Superior temporal gyrus (tissue), 1 donor: ENCODE data around the gene CHSY3.
A peak's percentile ranks its signal among the peaks of the same experiment; 100 is the strongest.
"Not testable (repeated sequence)": the region's sequence is repeated elsewhere in the genome, so short reads cannot be mapped to it uniquely, and the experiment has no call there.

Source experiments
- DNase-seq: peaks from one replicate; pipeline ENCODE4 v3.0.0-alpha.2; 2016; ENCODE audit errors: extremely low spot score

The CHSY3 gene

DNA sequence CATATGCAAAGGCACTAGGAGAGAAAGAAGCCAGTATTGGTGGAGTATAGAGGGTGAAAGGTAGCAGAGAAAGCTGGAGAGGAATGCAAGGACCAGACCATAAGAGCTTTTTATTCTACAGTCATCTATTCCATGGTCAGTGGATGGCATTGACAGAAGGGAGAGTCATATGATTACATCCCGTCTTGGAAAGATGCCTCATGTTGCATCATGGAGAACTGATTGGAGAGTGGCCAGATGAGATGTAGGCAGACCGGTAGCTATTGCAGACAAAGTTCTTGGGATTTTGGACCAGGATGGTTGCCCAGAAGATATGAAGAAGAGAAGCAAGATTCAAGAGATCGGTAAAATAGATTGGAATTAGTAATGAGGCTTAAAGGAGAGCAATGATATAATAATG lies 260.7 kb downstream of the CHSY3 start:
- DNase-seq: no peak

DNA sequence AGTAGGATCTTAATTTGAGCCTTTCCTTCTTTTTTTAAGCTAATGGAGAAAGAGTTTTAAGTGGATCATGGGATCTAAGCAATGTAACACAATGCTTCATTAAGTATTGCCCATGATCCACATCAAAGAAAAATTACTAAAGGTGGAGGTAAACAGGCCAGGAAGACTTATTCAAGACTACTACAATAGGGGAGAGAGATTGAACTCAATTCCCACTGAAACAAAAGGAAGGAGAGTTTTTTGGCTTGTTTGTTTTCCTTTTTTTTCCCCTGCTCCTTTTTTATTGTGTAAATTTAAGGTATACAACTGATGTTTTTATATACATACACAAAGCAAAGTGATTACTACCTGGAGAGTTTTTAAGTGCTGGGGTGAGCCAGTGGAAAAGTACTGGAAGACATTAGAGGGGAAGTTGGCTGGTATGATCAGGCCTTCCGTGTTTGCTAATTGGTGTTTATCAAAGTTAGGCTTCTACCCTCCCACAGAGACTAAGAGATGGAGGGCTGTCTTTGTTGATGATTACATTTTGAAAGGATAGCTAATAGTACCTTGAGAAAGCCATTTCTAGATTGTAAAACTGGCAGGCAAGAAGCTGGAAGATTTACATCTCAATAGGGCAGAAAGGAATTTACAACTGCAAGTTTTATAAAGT lies 262.7 kb downstream of the CHSY3 start:
- DNase-seq: no peak

DNA sequence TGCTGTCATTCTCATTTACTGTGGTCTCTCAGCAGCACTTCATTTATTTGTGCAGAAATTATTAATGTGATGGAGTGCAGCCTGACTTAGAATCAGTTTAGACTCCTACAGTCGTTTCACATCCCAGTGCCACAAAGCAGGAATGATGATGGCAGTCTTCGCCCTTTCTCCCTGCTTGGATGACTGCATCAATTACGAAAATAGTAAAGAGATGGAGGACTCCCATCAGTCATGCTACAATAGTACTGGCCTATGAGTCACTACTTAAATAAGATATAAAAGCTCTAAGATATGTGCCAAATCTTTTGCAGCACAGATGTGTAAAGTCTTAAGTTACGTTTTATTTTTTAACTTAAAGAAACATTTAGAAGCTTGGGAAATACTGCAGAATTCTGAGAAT lies 263.9 kb downstream of the CHSY3 start:
- peak; percentile 62 for DNase-seq

DNA sequence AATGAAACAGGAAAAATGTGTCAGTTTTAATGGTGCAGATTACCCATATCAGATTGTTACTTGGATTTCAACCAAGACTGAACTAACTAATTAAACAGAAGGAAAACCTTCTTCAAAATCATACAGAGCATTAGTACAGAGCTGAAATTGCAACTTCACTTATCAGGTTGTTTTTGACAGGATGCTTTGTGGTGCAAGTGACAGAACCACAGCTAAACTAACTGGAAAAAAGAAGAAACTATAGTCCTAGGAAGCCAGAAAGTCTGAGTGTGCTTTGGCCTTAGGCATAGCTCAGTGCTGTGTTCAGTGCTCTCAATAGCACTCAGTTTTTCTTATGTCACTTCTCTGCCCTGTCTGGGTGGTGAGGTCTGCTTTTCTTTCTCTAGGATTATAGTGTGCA lies 267.4 kb downstream of the CHSY3 start:
- DNase-seq: no peak

DNA sequence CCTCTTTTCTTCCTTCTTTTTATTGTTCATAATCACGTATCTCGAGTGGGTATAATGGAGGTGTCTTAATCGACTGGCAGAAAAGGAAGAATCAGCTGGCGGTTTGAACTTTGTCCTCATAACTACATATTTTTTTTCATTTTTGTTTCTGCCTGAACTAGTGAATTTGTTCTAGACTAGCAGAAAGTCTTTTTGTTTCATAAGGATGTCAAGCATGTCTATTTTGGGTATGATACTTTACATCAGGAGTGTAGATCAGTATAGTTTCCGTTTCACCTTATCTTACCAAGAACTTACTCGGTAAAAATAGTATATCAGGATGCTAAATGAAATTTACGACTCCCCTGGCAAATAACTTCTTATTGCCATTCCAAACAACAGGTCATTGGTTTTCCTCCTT lies 278.9 kb downstream of the CHSY3 start:
- no peak for DNase-seq

DNA sequence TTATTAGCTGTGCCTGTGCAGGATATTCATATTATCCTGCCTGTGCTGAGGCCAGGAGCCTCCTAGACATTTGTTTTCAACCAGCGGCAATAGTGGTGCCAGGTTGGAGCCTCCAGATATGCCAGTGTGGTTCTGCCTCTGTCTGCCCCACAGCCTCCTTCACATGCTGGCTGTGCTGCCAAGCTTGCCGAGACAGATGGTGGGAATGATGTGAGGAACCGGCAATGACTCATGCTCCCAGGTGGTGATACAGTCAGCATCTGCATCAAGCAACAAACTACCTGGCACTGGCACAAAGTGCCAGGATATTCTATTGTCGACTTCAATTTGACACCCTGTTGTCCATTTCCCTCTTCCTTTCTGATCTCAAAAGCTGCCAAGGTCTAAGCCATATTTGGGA lies 285.7 kb downstream of the CHSY3 start:
- DNase-seq: peak; percentile 40

DNA sequence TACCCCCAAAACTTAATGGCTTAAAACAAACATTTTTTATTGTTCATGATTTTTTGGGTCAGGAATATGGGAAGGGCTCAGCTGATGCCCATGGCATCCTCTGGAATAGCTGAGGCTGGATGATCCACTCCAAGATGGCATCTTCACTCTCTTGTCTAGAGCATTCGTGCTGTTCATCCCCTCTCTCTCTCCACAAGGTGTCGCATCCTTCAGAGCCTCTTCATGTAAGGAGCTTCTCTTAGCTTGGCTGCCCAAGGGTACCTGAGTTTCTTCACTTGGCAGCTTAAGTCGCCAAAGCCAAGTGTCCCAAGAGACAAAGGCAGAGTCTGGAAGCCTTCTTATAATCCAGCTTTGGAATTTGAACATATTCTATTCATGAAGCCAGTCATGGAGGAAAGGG lies 294.7 kb downstream of the CHSY3 start:
- no peak for DNase-seq

DNA sequence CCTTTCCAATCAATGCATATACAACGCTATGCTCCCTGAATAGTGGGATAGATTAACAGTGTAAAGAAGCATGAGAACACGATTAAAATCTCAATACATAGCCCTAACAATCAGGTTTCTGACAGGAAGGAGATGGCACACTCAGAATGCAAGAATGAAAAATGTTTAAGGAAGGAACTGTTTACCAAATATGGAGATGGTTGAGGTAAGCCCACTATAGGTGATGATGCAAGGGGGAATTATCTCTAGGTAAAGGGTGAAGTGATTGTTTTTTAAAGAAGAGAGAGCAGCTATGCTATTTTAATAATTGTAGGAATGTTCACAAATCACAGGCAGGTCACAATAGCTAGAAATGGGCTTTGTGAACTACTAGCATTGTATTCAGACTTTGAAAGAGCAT lies 302.4 kb downstream of the CHSY3 start:
- DNase-seq: no peak

DNA sequence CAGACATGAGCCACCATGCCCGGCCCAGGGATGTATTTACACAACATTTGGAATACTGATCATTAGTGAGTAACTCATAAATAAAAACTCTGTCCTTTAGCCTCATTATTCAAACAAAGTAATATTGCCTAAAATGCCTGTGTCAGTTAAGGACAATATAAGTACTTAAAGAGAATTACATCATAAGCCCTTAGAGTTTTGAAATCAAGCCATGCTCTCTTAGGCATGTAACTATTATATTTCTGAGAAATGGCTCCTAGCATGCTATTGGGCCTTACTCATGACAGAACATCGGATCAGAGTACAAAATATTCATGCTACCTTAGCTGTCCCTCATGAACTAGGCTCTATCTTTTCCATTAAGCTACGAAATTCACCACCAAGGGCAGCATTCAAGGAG lies 309.3 kb downstream of the CHSY3 start:
- no peak for DNase-seq

DNA sequence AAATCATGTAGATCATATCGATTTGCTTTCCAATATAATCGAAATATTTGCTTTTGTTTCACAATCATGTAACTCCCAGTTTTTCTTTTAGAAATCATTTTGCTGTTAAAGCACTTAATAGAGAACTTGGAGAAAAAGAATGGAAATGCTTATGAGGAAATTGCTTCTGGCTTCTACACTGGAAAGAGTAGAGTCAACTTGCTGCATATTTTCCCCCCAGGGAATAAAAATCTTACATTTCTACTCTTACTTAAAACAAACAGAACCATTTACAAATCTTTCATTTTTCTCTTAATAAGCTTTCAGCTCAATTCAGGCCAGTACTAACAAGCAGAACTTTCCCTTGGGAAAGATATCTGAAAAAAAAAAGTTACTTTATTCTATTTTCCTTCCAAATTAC lies 312.0 kb downstream of the CHSY3 start:
- DNase-seq: no peak

DNA sequence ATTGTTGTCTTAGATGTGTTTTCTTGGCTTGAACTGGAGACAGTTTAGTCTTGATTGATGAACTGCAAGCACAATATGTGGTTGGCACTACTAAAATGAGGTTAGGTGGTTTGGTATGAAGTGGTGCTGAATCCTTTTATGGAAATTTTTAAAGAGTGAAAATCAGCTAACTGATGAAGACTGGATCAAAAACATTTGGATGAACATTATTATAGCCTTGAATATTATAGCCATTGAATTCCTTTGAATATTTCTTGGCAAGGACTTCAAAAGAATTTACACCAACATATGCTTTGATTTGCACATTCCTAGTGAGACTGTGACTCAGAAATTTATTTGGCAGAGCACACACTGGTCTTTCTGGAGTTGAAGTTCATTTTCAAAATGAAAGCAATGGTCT lies 318.3 kb downstream of the CHSY3 start:
- DNase-seq: peak; percentile 33

DNA sequence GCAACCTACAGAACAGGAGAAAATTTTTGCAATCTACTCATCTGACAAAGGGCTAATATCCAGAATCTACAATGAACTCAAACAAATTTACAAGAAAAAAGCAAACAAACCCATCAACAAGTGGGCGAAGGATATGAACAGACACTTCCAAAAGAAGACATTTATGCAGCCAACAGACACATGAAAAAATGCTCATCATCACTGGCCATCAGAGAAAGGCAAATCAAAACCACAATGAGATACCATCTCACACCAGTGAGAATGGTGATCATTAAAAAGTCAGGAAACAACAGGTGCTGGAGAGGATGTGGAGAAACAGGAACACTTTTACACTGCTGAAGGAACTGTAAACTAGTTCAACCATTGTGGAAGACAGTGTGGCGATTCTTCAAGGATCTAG lies 322.3 kb downstream of the CHSY3 start:
- not testable (repeated sequence) for DNase-seq

DNA sequence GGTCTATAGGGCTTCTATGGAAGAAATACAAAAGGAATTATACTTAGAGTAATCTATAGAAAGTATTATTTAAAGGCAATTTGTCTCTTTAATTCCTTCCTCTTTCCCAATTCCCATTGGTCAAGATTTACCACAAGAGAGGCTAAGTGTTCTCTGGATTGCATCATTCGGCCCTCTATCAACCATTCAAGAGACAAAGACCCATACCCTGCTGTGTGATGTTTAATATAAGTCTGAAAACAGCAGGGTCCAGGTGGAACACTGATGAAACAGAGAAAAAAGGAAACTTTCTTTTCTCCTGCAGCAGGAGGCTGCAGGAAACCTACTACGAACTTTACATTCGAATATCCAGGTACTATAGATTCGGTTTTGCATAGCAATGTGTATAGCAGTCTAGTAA lies 323.4 kb downstream of the CHSY3 start:
- no peak for DNase-seq

DNA sequence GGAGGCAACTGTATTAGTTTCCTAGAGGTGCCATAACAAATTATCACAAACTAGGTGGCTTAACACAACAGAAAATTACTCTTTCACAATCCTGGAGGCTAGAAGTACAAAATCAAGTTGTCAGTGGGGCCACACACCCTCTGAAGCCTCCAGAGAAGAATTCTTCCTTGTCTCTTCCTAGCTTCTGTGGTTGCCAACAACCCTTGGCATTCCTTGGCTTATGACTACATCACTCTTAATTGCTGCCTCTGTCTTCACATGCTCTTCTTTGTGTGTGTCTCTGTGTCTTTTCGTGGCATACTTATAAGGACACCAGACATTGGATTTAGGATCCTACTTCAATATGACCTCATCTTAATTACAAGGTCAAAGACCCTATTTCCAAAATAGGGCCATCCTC lies 327.5 kb downstream of the CHSY3 start:
- no peak for DNase-seq

DNA sequence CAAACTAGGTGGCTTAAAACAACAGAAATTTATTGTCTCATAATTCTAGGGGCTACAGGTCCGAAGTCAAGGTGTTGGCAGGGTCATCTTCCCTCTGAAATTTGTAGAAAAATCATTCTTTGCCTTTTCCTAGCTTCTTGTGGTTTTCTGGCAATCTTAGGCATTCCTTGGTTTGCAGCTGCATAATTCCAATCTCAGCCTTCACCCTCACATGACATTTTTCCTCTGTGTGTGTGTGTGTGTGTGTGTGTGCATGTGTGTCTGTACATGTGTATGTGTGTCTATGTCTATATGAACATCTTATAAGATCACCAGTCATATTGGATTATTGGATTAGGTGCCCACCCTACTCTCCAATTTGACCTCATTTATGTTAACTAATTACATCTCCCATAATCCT lies 330.6 kb downstream of the CHSY3 start:
- DNase-seq: no peak
